GM19193 (cell line): ENCODE data around the gene C5orf15.

Source experiments
- POLR2A ChIP-seq: IDR thresholded peaks from 4 replicates; pipeline ENCODE4 v1.6.1; 2011; ENCODE audit not compliant: insufficient read depth, insufficient read length; ENCODE audit errors: extremely low read depth

C5orf15 gene

GRCh38 chr5:133998807-133999206 lies 30.4 kb upstream of the C5orf15 start:
- TF ChIP-seq POLR2A: no peak

GRCh38 chr5:133998042-133998441 lies 29.6 kb upstream of the C5orf15 start:
- no peak for TF ChIP-seq POLR2A

DNA sequence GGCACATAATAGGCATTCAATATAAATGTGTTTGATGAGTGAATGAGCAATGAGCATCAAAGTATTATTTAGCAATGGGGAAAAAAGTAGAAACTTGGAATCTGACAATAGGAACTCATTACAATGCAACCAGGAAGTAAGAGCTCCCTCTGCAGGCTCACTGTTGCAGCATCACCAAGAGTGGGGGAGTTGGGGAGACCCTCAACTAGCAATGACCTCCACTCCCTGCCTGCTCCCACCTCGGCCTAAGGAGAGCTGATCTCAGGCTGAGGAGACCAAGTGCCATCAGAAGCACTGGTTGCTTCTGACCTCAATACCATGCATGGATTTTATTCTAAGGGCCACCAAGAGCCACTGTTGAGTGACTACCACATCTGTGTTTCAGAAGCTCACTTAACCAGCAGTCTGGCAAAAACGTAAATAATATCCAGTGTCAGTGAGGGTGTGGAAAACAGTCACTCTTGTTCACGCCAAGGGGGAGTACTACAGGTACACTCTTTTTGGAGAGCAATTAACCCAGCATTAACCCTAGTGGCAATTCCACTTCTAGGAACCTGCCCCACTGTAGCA lies 28.3 kb upstream of the C5orf15 start:
- TF ChIP-seq POLR2A: no peak

GRCh38 chr5:133995883-133996563 lies 27.6 kb upstream of the C5orf15 start:
- no peak for TF ChIP-seq POLR2A

GRCh38 chr5:133995341-133995740 lies 26.9 kb upstream of the C5orf15 start:
- TF ChIP-seq POLR2A: no peak

- no peak for TF ChIP-seq POLR2A
Measured at GRCh38 chr5:133994990-133995333, 26.5 kb upstream of the C5orf15 start.

DNA sequence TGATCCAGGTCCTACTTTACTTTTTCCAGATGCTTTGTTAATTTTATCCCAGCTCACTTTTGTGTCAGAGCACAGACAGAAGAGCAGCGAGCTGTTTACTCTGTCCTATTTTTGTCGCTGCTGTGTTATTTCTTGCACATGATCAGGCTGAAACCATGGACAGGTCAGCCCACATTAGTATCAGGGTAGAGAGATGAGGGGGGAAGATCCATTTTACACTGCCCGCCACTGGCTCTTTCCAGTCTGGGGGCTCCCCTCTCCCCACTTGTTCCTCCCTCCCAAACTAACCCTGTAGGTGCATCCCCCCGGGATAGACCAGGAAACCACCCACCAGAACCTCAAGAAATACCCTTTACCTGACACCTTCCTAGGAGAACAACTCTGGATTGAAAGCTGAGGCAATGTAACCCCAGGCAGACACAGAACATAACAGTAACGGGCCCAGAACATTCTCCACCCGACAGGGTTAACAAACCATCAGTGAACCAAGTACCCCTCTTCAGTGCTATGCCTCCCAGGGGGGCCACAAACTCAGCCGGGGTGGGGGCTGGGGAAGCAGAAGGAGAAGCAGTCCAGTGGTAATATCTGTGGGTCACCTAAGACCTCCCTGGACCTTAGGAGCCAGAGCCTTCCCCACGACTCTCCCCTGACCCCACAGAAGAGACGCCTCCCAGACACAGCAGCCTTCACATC lies 26.0 kb upstream of the C5orf15 start:
- TF ChIP-seq POLR2A: no peak

- no peak for TF ChIP-seq POLR2A
Measured at GRCh38 chr5:133993185-133993936, 24.9 kb upstream of the C5orf15 start.

DNA sequence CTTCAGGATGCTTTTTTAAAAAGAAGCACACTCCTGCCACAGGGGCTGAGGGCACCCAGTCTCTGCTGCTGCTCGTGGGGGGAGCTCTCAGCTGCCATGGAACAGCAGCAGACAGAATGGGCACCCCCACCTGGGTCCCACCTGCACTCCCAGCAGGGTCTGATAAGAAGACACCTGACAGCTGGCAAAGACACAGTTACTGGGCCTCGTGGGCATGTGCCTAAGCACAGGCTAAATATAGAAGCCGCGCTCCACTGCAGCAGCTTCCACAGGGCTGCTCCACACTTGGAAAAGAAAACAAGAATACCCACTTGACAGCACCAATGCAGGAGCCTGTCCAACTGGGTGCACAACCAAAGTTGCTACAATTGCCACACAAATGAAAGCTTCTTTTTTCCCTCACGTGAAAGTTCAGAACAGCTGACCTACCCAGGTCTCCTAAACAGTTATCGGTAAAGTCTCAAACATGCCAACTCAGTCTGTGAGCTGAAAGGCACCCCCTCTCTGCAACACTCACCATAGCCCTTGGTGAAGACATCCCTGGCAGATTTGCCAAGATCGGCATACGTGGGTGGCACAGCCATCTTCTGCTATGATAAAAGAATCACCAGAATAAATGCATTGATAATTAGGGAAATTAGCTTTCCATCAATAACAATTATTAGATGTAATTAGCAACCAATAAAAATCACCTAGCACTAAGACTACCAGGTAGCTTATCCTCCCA lies 24.2 kb upstream of the C5orf15 start:
- no peak for TF ChIP-seq POLR2A

DNA sequence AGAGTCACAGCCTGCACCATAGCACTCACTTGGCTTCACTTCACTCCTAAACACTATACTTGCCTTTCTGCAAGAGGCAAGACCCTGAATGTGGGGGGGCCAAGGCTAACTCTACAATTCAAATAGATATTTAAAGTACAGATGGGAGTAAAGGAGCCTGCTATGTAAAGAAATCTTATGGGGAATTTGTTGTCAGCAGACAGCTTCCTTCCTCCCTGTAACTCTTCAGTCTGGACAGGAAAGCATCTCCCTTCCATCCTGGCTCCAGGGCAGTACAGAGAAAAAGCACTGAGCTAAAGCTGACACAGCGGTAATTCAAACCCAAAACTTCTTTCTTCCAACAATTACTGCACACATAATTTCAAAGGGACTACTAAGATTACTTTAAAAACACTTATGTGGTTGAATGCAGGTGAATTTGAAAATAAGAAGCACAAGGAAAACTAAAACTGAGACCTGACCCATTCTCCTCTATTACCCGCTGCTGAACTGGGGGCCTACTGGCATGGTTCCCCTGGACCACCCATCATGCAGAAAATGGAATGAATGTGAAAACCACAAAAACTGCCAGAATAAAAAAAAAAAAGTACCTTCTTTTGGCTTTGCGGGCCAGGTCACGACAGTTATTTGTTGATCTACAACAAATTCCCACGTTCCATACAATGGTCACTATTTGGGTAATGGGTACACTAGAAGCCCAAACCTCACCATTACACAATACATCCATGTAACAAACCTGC lies 22.9 kb upstream of the C5orf15 start:
- TF ChIP-seq POLR2A: no peak

GRCh38 chr5:133990396-133990795 lies 22.0 kb upstream of the C5orf15 start:
- no peak for TF ChIP-seq POLR2A

DNA sequence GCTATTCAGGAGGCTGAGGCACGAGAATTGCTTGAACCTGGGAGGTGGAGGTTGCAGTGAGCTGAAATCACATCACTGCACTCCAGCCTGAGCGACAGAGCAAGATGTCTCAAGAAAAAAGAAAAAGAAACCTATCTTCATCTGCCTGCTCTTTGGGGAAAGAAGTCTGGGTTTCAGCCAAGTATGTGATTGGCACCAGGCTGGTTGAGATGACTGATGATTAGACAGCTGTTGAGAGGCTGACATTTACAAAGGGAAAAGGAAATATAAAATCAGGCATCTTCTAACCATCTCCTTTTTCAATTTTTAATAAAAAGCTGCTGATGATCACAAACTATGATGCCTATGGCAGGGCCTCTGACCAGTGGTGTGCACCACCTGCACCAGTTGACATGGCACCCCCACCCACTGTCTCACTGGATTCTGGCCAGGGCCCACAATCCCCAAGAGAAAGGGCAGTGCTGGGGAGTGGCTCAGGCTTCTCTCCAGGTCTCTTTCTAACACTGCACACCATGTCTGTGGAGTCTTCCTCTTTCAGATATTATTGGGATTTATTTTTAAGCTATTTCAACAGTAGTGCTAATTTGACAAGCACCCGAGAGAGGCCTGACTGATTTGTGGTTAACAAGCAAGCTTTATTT lies 17.2 kb upstream of the C5orf15 start:
- TF ChIP-seq POLR2A: no peak

DNA sequence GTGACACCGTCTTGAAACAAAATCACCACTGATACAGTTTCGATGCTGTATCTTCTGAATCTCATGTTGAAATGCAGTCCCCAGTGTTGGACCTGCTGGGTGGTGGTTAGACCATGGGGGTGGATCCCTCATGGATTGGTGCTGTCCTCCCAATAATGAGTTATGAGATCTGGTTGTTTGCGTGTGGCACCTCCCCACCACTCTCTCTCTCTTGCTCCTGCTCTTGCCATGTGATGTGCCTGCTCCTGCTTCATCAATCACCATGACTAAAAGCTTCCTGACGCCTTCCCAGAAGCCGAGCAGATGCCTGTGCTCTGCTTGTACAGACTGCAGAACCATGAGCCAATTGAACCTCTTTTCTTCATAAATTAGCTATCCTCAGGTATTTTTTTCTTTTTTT lies 15.2 kb upstream of the C5orf15 start:
- no peak for TF ChIP-seq POLR2A

DNA sequence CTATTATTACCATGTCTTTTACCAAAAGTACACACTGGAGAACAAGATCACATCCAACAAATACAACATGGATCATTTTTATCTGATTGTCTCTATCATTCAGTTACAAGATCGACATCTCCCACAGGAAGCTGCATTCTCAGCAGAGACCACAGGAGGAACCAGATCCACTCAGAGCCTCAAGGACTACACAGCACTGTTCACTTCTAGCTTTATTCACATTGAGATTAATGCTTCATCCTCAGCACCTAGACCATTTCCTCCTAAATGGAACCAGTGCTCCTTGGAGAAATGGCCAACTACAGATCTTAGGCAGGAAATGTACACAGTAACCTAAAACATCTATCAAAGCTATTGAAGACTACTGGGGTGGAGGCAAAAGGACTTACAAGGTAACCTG lies 13.3 kb upstream of the C5orf15 start:
- TF ChIP-seq POLR2A: no peak

- no peak for TF ChIP-seq POLR2A
Measured at GRCh38 chr5:133980652-133981051, 12.2 kb upstream of the C5orf15 start.

DNA sequence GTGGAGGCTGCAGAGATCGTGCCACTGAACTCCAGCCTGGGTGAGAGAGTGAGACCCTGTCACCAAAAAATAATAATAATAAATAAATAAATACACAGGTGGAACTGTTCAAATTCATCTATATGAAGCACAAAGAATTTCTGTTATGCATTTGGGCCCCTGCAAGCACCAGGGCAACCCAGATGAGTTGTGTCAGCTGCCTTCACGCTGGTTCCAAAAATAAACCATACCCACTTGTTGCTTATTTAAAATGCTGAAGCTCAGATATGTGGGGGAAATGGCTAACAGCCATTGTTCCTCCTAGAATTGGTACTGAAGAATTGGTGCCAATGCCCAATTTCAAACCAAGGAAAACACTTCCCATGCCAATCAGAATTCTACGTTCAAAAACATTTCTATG lies 10.5 kb upstream of the C5orf15 start:
- TF ChIP-seq POLR2A: no peak
